ENCODE measurements around the gene PTPN13. TPM values are rescaled to one million over a fixed set of nuclear protein-coding genes. Genes with fewer than 3 reads are reported as not detected.

PTPN13 gene
- total RNA-seq, 2 experiments from 2014 or later = 0.06 to 0.21 TPM

- POLR2A ChIA-PET = no interaction called here
- CTCF ChIA-PET = no interaction called here
These were observed 254.9 kb downstream of the PTPN13 start, which contains the start of gene SLC10A6 for GRCh38 chr4:86848732-86849619. Gene SLC10A6, minus strand, starts transcription at chr4:86849384. Its CDS starts 269 bp downstream, at chr4:86849115.

- POLR2A ChIA-PET = no interaction called here
- CTCF ChIA-PET = no interaction called here
These were observed 259.1 kb downstream of the PTPN13 start for GRCh38 chr4:86853209-86853608.

DNA sequence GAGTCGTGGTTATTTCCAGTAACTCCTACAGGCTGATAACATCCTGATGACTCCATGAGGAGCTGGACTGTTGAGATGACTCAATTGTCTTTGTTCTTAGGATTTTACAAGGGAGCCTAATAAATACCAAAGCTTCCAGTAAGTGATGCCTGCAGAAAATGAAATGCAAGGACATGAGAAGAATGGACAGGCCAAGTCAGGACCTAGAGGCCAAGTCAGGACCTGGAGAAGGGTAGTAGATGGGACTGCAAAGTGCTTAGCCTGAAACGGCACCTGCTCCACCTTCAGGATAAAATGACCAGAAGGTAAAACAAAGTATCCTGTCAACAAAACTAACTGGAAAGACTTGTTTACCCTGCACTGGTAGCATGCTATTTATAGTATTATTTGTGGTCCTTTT, 261.5 kb downstream of the PTPN13 start:
- POLR2A ChIA-PET = no interaction called here
- CTCF ChIA-PET = no interaction called here

DNA sequence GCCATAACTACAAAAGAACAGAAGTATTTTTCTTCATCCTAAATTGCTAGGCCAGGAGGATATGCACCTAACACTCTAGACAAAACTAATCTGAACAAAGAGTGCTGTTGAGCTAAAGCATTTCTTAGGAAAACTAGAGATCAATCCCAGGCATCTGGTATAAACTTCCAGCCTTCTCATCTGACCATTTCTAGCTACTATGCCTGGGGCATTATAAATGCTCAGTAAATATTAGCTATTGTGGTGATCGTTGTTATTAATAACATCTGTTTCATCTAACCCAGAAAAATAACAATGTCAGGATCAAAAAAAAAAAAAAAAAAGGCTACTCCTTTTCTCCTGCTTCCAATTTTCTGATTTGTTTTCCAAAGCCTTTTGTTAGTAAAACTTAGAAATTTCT, 262.8 kb downstream of the PTPN13 start:
- CTCF ChIA-PET = no interaction called here
- POLR2A ChIA-PET = no interaction called here

DNA sequence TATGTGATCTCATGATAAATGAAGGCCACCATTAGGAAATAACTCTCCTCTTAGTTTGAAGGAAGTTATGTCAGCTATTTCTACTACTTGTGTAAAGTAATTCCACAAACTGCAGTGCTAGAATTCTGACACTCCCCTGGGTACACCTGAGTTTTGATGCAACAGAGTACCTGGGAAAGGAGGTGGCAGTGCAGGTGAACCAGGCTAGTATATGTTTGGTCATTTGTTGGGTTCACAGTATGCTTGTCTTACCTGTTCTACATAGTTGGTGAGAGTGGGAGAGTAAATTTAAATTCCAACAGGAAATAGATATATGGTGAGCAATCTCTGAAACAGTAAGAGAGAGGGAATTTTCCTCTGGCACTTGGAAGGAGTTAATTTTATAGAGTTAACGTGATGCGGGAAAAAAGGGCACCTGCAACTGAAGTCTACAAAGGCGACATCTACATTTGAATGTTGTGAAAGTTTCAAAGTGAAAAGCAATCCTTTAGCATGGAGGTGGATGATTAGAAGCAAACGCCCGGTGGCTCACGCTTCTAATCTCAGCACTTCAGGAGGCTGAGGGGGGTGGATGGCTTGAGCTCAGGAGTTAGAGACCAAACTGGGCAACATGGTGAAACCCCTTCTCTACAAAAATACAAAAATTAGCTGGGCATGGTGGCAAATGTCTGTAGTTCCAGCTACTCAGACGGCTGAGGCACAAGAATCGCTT, 263.4 kb downstream of the PTPN13 start:
- POLR2A ChIA-PET = no interaction called here
- CTCF ChIA-PET = interaction anchor here (0.7 kb wide), 1 partner anchor 24 kb away, joined by 4 read pairs; no protein-coding TSS in a partner anchor

Other genes with a start within 250 kb of the PTPN13 start
- gene MAPK10, start 234.3 kb upstream of the PTPN13 start, total RNA-seq = not detected